Left cardiac atrium (tissue), 4 donors: ENCODE data around the gene RAD51B. TPM values are rescaled to one million over a fixed set of nuclear protein-coding genes. Genes with fewer than 3 reads are reported as not detected.

ENCODE experiments used
- ATAC-seq, 2 donors: fragments of 200-7000 bp; cut with Tn5 transposase; one replicate each; pipeline ENCODE4 v1.9.1; 2020; ENCODE audit warnings: mild to moderate bottlenecking in 2 of 2, moderate library complexity in 2 of 2
- DNase-seq: peaks from one replicate; pipeline ENCODE4 v3.0.0-alpha.2; 2020
- intact Hi-C, 2 donors: fragments of 100-400 bp; cut with DNase I; formaldehyde crosslinking; loops; one replicate each; pipeline versions ENCODE4 v1.14.1 to v1.15.1; 2022 to 2023
- total RNA-seq, 2 donors: library from RNA; stranded (reverse); fragmentation: NEBNext Ultra II Directional; extraction: Animal tissue kit (Norgen Biotek cat#: 25700); gene quantifications; one replicate each; pipeline ENCODE4 v1.2.1, GENCODE V29; 2021
- donor health status: DM: no; HTN: yes; CAD: no.
- donor health status: DM: no; HTN: yes; CAD: no; lungs with severe emphysema.
- donor health status: DM: yes; HTN: yes; CAD: no.
- donor health status: Dilated cardiomyopathy.

The RAD51B gene
- total RNA-seq, 2 donors from 2014 or later, result 4.4 to 6.6 TPM

- DNase-seq, result no peak
- intact Hi-C loops, result no loop called here
- ATAC-seq, result no peak
Measured at GRCh38 chr14:68739701-68740100, 920.1 kb downstream of the RAD51B start.

GRCh38 chr14:68740788-68741476 is 921.4 kb downstream of the RAD51B start:
- DNase-seq (no peak), ATAC-seq (no peak)
- intact Hi-C loops, result no loop called here

- no peak for ATAC-seq
- intact Hi-C loops, result no loop called here
- DNase-seq, result no peak
Measured at GRCh38 chr14:68741477-68741791, 921.9 kb downstream of the RAD51B start.

- DNase-seq (no peak), ATAC-seq (peak; percentile 39 to 67)
- intact Hi-C loops, result no loop called here
Measured at GRCh38 chr14:68741839-68742470, 922.4 kb downstream of the RAD51B start.

- DNase-seq (no peak), ATAC-seq (no peak)
- intact Hi-C loops, result no loop called here
Measured at GRCh38 chr14:68744613-68745012, 925.0 kb downstream of the RAD51B start.

- intact Hi-C loops, result no loop called here
- DNase-seq, result no peak
- peak in 1 of 2 donors; percentile 19 for ATAC-seq
Measured at GRCh38 chr14:68747393-68747792, 927.8 kb downstream of the RAD51B start.

- ATAC-seq, result no peak
- DNase-seq, result no peak
- intact Hi-C loops, result no loop called here
Measured at GRCh38 chr14:68748260-68748659, 928.7 kb downstream of the RAD51B start.

GRCh38 chr14:68748691-68749090 is 929.1 kb downstream of the RAD51B start:
- ATAC-seq, result no peak
- DNase-seq, result no peak
- intact Hi-C loops, result no loop called here

GRCh38 chr14:68749487-68750475 is 930.2 kb downstream of the RAD51B start:
- DNase-seq (no peak), ATAC-seq (peak; percentile 24 to 63)
- intact Hi-C loops, result no loop called here

GRCh38 chr14:68752271-68753006 is 932.9 kb downstream of the RAD51B start:
- no peak for DNase-seq
- intact Hi-C loops, result no loop called here
- ATAC-seq, result no peak

GRCh38 chr14:68753690-68754089 is 934.1 kb downstream of the RAD51B start:
- DNase-seq (no peak), ATAC-seq (no peak)
- intact Hi-C loops, result no loop called here

GRCh38 chr14:68755016-68755353 is 935.4 kb downstream of the RAD51B start:
- intact Hi-C loops, result no loop called here
- ATAC-seq (no peak), DNase-seq (no peak)

GRCh38 chr14:68756000-68756481 is 936.5 kb downstream of the RAD51B start:
- intact Hi-C loops, result no loop called here
- no peak for DNase-seq
- no peak for ATAC-seq

- ATAC-seq, result no peak
- intact Hi-C loops, result no loop called here
- no peak for DNase-seq
Measured at GRCh38 chr14:68756734-68757133, 937.2 kb downstream of the RAD51B start.

GRCh38 chr14:68757618-68758081 is 938.1 kb downstream of the RAD51B start:
- peak; percentile 38 for DNase-seq
- intact Hi-C loops, result no loop called here
- peak; percentile 72 to 79 for ATAC-seq

GRCh38 chr14:68758301-68758700 is 938.7 kb downstream of the RAD51B start:
- DNase-seq, result peak; percentile 58
- ATAC-seq, result peak in 1 of 2 donors; percentile 11
- intact Hi-C loops, result no loop called here

- ATAC-seq (no peak), DNase-seq (no peak)
- intact Hi-C loops, result no loop called here
Measured at GRCh38 chr14:68759017-68759560, 939.5 kb downstream of the RAD51B start.

- ATAC-seq, result no peak
- intact Hi-C loops, result no loop called here
- DNase-seq, result no peak
Measured at GRCh38 chr14:68759937-68760336, 940.4 kb downstream of the RAD51B start.

GRCh38 chr14:68760761-68761160 is 941.2 kb downstream of the RAD51B start:
- intact Hi-C loops, result no loop called here
- no peak for DNase-seq
- no peak for ATAC-seq
